ENCODE measurements around the gene BACH2. TPM values are rescaled to one million over a fixed set of nuclear protein-coding genes. Genes with fewer than 3 reads are reported as not detected.

BACH2 gene
- polyA plus RNA-seq, 1 donor from 2014 or later, result 45.5 TPM

- TF ChIP-seq CTCF (IDR thresholded peaks at IDR 0.05; ENCODE audit: poor library complexity, severe bottlenecking), result no peak
- TF ChIP-seq POLR2AphosphoS5 (IDR thresholded peaks at IDR 0.05), result no peak
- TF ChIP-seq EP300 (conservative IDR thresholded peaks at IDR 0.05; ENCODE audit: poor library complexity, severe bottlenecking), result no peak
- TF ChIP-seq MXI1 (conservative IDR thresholded peaks at IDR 0.05; ENCODE audit: poor library complexity, severe bottlenecking), result no peak
- TF ChIP-seq RAD21 (conservative IDR thresholded peaks at IDR 0.05), result no peak
- TF ChIP-seq REST (IDR thresholded peaks at IDR 0.05; ENCODE audit: borderline replicate concordance), result no peak
- no peak for TF ChIP-seq EZH2 (IDR thresholded peaks at IDR 0.05; ENCODE audit: borderline replicate concordance, insufficient read depth, low read length, poor library complexity, severe bottlenecking)
- no peak for TF ChIP-seq TAF1 (IDR thresholded peaks at IDR 0.05; ENCODE audit: low read depth)
- TF ChIP-seq SMC3 (conservative IDR thresholded peaks at IDR 0.05; ENCODE audit: poor library complexity), result no peak
- Histone ChIP-seq H3K27me3 (ENCODE audit: insufficient read depth, low read depth, low read length) (no peaks in the 10 kb centered on the region), H2AFZ (ENCODE audit: low read depth, low read length) (no peak overlapping the region), H3K27ac (ENCODE audit: low read length) (no peak overlapping the region), H3K9me2 (ENCODE audit: insufficient read depth, low read length) (no peaks in the 10 kb centered on the region), H3K4me2 (ENCODE audit: low read length) (no peak overlapping the region), H4K20me1 (ENCODE audit: insufficient read depth) (no peaks in the 10 kb centered on the region), H3K9me3 (ENCODE audit: low read length) (no peaks in the 10 kb centered on the region), H3K4me3 (ENCODE audit: low read length) (no peak overlapping the region), H3K9ac (ENCODE audit: low read length) (no peak overlapping the region), H3K79me2 (replicated peaks; ENCODE audit: insufficient read depth, low read length) (no peaks in the 10 kb centered on the region), H3F3A (ENCODE audit: insufficient read depth, low read length, poor library complexity, severe bottlenecking) (no peaks in the 10 kb centered on the region), H3K36me3 (ENCODE audit: insufficient read depth, low read length) (peaks cover 25% of the 10 kb centered on the region)
Measured at GRCh38 chr6:90005048-90005827, 291.4 kb downstream of the BACH2 start.

GRCh38 chr6:90004511-90004910 lies 292.1 kb downstream of the BACH2 start:
- H2AFZ ChIP-seq (ENCODE audit: low read depth, low read length), result no peak overlapping the region
- H3K79me2 ChIP-seq (replicated peaks; ENCODE audit: insufficient read depth, low read length), result no peaks in the 10 kb centered on the region
- TF ChIP-seq REST (IDR thresholded peaks at IDR 0.05; ENCODE audit: borderline replicate concordance), result no peak
- no peak overlapping the region for H3K27ac ChIP-seq (ENCODE audit: low read length)
- H3K9me3 ChIP-seq (ENCODE audit: low read length), result no peaks in the 10 kb centered on the region
- H3K4me2 ChIP-seq (ENCODE audit: low read length), result no peak overlapping the region
- peaks cover 25% of the 10 kb centered on the region for H3K36me3 ChIP-seq (ENCODE audit: insufficient read depth, low read length)
- no peaks in the 10 kb centered on the region for H4K20me1 ChIP-seq (ENCODE audit: insufficient read depth)
- H3K9me2 ChIP-seq (ENCODE audit: insufficient read depth, low read length), result no peaks in the 10 kb centered on the region
- H3K9ac ChIP-seq (ENCODE audit: low read length), result no peak overlapping the region
- no peaks in the 10 kb centered on the region for H3K27me3 ChIP-seq (ENCODE audit: insufficient read depth, low read depth, low read length)
- H3K4me3 ChIP-seq (ENCODE audit: low read length), result no peak overlapping the region
- H3F3A ChIP-seq (ENCODE audit: insufficient read depth, low read length, poor library complexity, severe bottlenecking), result no peaks in the 10 kb centered on the region
